ENCODE measurements around the gene KCNQ4. TPM values are rescaled to one million over a fixed set of nuclear protein-coding genes. Genes with fewer than 3 reads are reported as not detected.

The KCNQ4 gene
- total and polyA plus RNA-seq, 2 donors (not counting 1 experiment from before 2014, with no cell fraction given): 0.16 to 0.20 TPM

- Histone ChIP-seq H3K4me2 (replicated peaks; ENCODE audit: low read depth, low read length, poor library complexity, severe bottlenecking) (no peak overlapping the region), H3K27me3 (replicated peaks in 1 of 4; ENCODE audit: control extremely low read depth in 1 of 4, control insufficient read depth in 3 of 4, insufficient read depth in 4 of 4, low read length in 3 of 4) (no peaks in the 10 kb centered on the region), H3K9me3 (ENCODE audit: control extremely low read depth in 1 of 3, control insufficient read depth in 2 of 3, insufficient read depth in 1 of 3, low read length in 2 of 3) (no peaks in the 10 kb centered on the region), H4K20me1 (ENCODE audit: control insufficient read depth, insufficient read depth, low read length, poor library complexity, severe bottlenecking) (no peaks in the 10 kb centered on the region), H3K4me3 (ENCODE audit: control extremely low read depth in 1 of 5, extremely low read depth in 1 of 5, insufficient read depth in 1 of 5, low read depth in 2 of 5, low read length in 4 of 5) (no peak overlapping the region), H3K27ac (ENCODE audit: low read length in 2 of 2) (no peak overlapping the region), H2AFZ (ENCODE audit: insufficient read depth, low read depth, low read length, poor library complexity, severe bottlenecking) (no peak overlapping the region), H3K4me1 (ENCODE audit: control insufficient read depth in 2 of 2, insufficient read depth in 2 of 2, low read length in 2 of 2) (peaks cover 5 to 9% of the 10 kb centered on the region in 2 donors), H3K36me3 (replicated peaks in 1 of 2; ENCODE audit: control extremely low read depth in 1 of 2, control insufficient read depth in 1 of 2, extremely low read depth in 1 of 2, insufficient read depth in 2 of 2, low read length in 1 of 2) (no peaks in the 10 kb centered on the region), H3K9ac (ENCODE audit: low read length) (no peak overlapping the region), H3K79me2 (ENCODE audit: control insufficient read depth, insufficient read depth, low read length) (no peaks in the 10 kb centered on the region)
- DNase-seq (no peak), ATAC-seq (ENCODE audit: low read depth) (no peak)
- Mint-ChIP-seq H3K9me3 (ENCODE audit: insufficient read depth) (no peaks in the 10 kb centered on the region), H3K4me1 (peaks cover 8% of the 10 kb centered on the region), H3K4me3 (no peak overlapping the region), H3K27ac (no peak overlapping the region), H3K27me3 (no peaks in the 10 kb centered on the region)
- ChIA-PET POLR2A (no interaction called here), CTCF (interaction anchor here (0.9 to 1.6 kb wide), 2 partner anchors 20 to 56 kb away, joined by 3 to 5 read pairs; no protein-coding TSS in a partner anchor)
- 100% methylated on average over 5 of the region's 13 CpGs for WGBS (ENCODE audit: insufficient coverage)
- no peak for TF ChIP-seq EZH2 (IDR thresholded peaks at IDR 0.05; ENCODE audit: borderline replicate concordance, insufficient read depth, low read depth, low read length, poor library complexity, severe bottlenecking)
- TF ChIP-seq, protein P1, sequence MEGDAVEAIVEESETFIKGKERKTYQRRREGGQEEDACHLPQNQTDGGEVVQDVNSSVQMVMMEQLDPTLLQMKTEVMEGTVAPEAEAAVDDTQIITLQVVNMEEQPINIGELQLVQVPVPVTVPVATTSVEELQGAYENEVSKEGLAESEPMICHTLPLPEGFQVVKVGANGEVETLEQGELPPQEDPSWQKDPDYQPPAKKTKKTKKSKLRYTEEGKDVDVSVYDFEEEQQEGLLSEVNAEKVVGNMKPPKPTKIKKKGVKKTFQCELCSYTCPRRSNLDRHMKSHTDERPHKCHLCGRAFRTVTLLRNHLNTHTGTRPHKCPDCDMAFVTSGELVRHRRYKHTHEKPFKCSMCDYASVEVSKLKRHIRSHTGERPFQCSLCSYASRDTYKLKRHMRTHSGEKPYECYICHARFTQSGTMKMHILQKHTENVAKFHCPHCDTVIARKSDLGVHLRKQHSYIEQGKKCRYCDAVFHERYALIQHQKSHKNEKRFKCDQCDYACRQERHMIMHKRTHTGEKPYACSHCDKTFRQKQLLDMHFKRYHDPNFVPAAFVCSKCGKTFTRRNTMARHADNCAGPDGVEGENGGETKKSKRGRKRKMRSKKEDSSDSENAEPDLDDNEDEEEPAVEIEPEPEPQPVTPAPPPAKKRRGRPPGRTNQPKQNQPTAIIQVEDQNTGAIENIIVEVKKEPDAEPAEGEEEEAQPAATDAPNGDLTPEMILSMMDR (IDR thresholded peaks at IDR 0.05): no peak
- intact Hi-C loops (cut with micrococcal nuclease): no loop called here
Measured at GRCh38 chr1:40830419-40830943, 46.9 kb downstream of the KCNQ4 start.

DNA sequence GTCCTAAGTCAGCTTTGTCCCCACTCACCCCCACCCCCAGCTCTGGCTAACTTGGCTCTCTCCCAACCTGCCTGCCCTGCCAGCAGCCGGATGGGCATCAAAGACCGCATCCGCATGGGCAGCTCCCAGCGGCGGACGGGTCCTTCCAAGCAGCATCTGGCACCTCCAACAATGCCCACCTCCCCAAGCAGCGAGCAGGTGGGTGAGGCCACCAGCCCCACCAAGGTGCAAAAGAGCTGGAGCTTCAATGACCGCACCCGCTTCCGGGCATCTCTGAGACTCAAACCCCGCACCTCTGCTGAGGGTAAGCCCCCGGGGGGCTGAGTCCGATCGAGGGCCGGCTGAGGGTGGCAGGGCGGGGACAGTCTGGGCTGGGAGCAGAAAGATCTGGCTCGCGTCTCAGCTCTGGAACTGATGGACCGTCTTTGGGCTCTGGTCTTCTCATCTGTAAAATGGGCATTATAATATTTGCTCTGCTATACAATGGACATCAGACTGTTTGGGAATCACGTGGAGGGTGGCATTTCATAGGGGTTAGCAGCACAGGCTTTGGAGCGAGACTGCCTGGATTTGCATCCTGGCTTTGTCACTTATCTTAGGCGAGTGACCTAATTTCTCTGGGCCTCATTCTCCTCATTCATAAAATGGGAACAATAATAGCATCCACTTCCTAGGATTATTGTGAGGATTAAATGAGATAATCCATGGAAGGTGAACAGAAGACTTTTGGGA lies 47.6 kb downstream of the KCNQ4 start:
- DNase-seq (no peak), ATAC-seq (ENCODE audit: low read depth) (no peak)
- no peaks in the 10 kb centered on the region for H3K27me3 ChIP-seq (replicated peaks in 1 of 4; ENCODE audit: control extremely low read depth in 1 of 4, control insufficient read depth in 3 of 4, insufficient read depth in 4 of 4, low read length in 3 of 4)
- H4K20me1 ChIP-seq (ENCODE audit: control insufficient read depth, insufficient read depth, low read length, poor library complexity, severe bottlenecking): no peaks in the 10 kb centered on the region
- H3K79me2 ChIP-seq (ENCODE audit: control insufficient read depth, insufficient read depth, low read length): no peaks in the 10 kb centered on the region
- ChIA-PET CTCF (interaction anchor here (0.5 to 1.6 kb wide), 3 partner anchors 20 to 579 kb away, joined by 3 to 5 read pairs (median 3); no protein-coding TSS in a partner anchor), POLR2A (no interaction called here)
- H3K4me3 ChIP-seq (ENCODE audit: control extremely low read depth in 1 of 5, extremely low read depth in 1 of 5, insufficient read depth in 1 of 5, low read depth in 2 of 5, low read length in 4 of 5): no peak overlapping the region
- intact Hi-C loops (cut with micrococcal nuclease): no loop called here
- H2AFZ ChIP-seq (ENCODE audit: insufficient read depth, low read depth, low read length, poor library complexity, severe bottlenecking): no peak overlapping the region
- no peak overlapping the region for H3K4me2 ChIP-seq (replicated peaks; ENCODE audit: low read depth, low read length, poor library complexity, severe bottlenecking)
- H3K9me3 Mint-ChIP-seq (ENCODE audit: insufficient read depth): no peaks in the 10 kb centered on the region
- H3K4me1 ChIP-seq (ENCODE audit: control insufficient read depth in 2 of 2, insufficient read depth in 2 of 2, low read length in 2 of 2): peaks cover under 1 to 2% of the 10 kb centered on the region in 2 donors
- no peak overlapping the region for H3K4me3 Mint-ChIP-seq
- H3K9ac ChIP-seq (ENCODE audit: low read length): no peak overlapping the region
- TF ChIP-seq EZH2 (IDR thresholded peaks at IDR 0.05; ENCODE audit: borderline replicate concordance, insufficient read depth, low read depth, low read length, poor library complexity, severe bottlenecking): no peak
- H3K27me3 Mint-ChIP-seq: no peaks in the 10 kb centered on the region
- no peaks in the 10 kb centered on the region for H3K36me3 ChIP-seq (replicated peaks in 1 of 2; ENCODE audit: control extremely low read depth in 1 of 2, control insufficient read depth in 1 of 2, extremely low read depth in 1 of 2, insufficient read depth in 2 of 2, low read length in 1 of 2)
- no peaks in the 10 kb centered on the region for H3K9me3 ChIP-seq (ENCODE audit: control extremely low read depth in 1 of 3, control insufficient read depth in 2 of 3, insufficient read depth in 1 of 3, low read length in 2 of 3)
- 98% methylated on average over 19 of the region's 22 CpGs for WGBS (ENCODE audit: insufficient coverage)
- no peak overlapping the region for H3K27ac Mint-ChIP-seq
- no peak overlapping the region for H3K27ac ChIP-seq (ENCODE audit: low read length in 2 of 2)
- peaks cover 3% of the 10 kb centered on the region for H3K4me1 Mint-ChIP-seq

All from B cell (primary cell).